KOPT-K1 (cell line): ENCODE measurements around the gene SPON1.
"Not testable (repeated sequence)": the region's sequence is repeated elsewhere in the genome, so short reads cannot be mapped to it uniquely, and the experiment has no call there.

Experiments used
- H3K27ac ChIP-seq: fragments of 200-600 bp; sonication (generic); 2 replicates; pipeline ENCODE4 v1.5.1; 2016; ENCODE audit warnings: antibody characterized with exemption, mild to moderate bottlenecking, low read depth, low read length; ENCODE audit not compliant: poor library complexity, severe bottlenecking
- H3K36me3 ChIP-seq: fragments of 200-600 bp; sonication (generic); 2 replicates; pipeline ENCODE4 v1.5.1; 2017; ENCODE audit warnings: antibody characterized with exemption, mild to moderate bottlenecking, low read length, moderate library complexity; ENCODE audit not compliant: insufficient read depth
- H3K9me3 ChIP-seq: fragments of 200-600 bp; sonication (generic); 2 replicates; pipeline ENCODE4 v1.5.1; 2017; ENCODE audit warnings: antibody characterized with exemption, low read length, mild to moderate bottlenecking; ENCODE audit not compliant: insufficient read depth, poor library complexity, severe bottlenecking

SPON1 gene

GRCh38 chr11:14026961-14027360 is 64.4 kb downstream of the SPON1 start:
- Histone ChIP-seq H3K27ac (no peak overlapping the region), H3K36me3 (no peaks in the 10 kb centered on the region), H3K9me3 (no peaks in the 10 kb centered on the region)

GRCh38 chr11:14027525-14027924 is 65.0 kb downstream of the SPON1 start:
- Histone ChIP-seq H3K9me3 (no peaks in the 10 kb centered on the region), H3K27ac (no peak overlapping the region), H3K36me3 (no peaks in the 10 kb centered on the region)

GRCh38 chr11:14029440-14029839 is 66.9 kb downstream of the SPON1 start:
- Histone ChIP-seq H3K27ac (no peak overlapping the region), H3K9me3 (no peaks in the 10 kb centered on the region)

GRCh38 chr11:14029971-14030920 is 67.7 kb downstream of the SPON1 start:
- no peak overlapping the region for H3K27ac ChIP-seq
- no peaks in the 10 kb centered on the region for H3K9me3 ChIP-seq
- no peaks in the 10 kb centered on the region for H3K36me3 ChIP-seq

More at GRCh38 chr11:14029440-14029839, 66.9 kb downstream of the SPON1 start:
- no peaks in the 10 kb centered on the region for H3K36me3 ChIP-seq

GRCh38 chr11:14035526-14035925 is 73.0 kb downstream of the SPON1 start:
- H3K9me3 ChIP-seq, H3K36me3 ChIP-seq, H3K27ac ChIP-seq: not testable (repeated sequence)

GRCh38 chr11:14036469-14036868 is 73.9 kb downstream of the SPON1 start:
- Histone ChIP-seq H3K36me3 (no peaks in the 10 kb centered on the region), H3K27ac (no peak overlapping the region), H3K9me3 (no peaks in the 10 kb centered on the region)

- Histone ChIP-seq H3K27ac (no peak overlapping the region), H3K9me3 (no peaks in the 10 kb centered on the region), H3K36me3 (no peaks in the 10 kb centered on the region)
Observed at GRCh38 chr11:14041040-14041439, 78.5 kb downstream of the SPON1 start.

- Histone ChIP-seq H3K36me3 (no peaks in the 10 kb centered on the region), H3K27ac (no peak overlapping the region), H3K9me3 (no peaks in the 10 kb centered on the region)
Observed at GRCh38 chr11:14041565-14041964, 79.0 kb downstream of the SPON1 start.

- Histone ChIP-seq H3K9me3 (no peaks in the 10 kb centered on the region), H3K36me3 (no peaks in the 10 kb centered on the region), H3K27ac (no peak overlapping the region)
Observed at GRCh38 chr11:14042686-14043465, 80.4 kb downstream of the SPON1 start.

GRCh38 chr11:14044916-14045315 is 82.4 kb downstream of the SPON1 start:
- Histone ChIP-seq H3K27ac (no peak overlapping the region), H3K36me3 (no peaks in the 10 kb centered on the region), H3K9me3 (no peaks in the 10 kb centered on the region)

- Histone ChIP-seq H3K27ac (no peak overlapping the region), H3K36me3 (no peaks in the 10 kb centered on the region), H3K9me3 (no peaks in the 10 kb centered on the region)
Observed at GRCh38 chr11:14045417-14045816, 82.9 kb downstream of the SPON1 start.

GRCh38 chr11:14052198-14052597 is 89.7 kb downstream of the SPON1 start:
- H3K27ac ChIP-seq: no peak overlapping the region
- H3K36me3 ChIP-seq: no peaks in the 10 kb centered on the region
- no peaks in the 10 kb centered on the region for H3K9me3 ChIP-seq

GRCh38 chr11:14054116-14055107 is 91.9 kb downstream of the SPON1 start:
- no peaks in the 10 kb centered on the region for H3K9me3 ChIP-seq
- no peak overlapping the region for H3K27ac ChIP-seq
- no peaks in the 10 kb centered on the region for H3K36me3 ChIP-seq

GRCh38 chr11:14055936-14056335 is 93.4 kb downstream of the SPON1 start:
- no peaks in the 10 kb centered on the region for H3K9me3 ChIP-seq
- H3K27ac ChIP-seq: no peak overlapping the region
- H3K36me3 ChIP-seq: no peaks in the 10 kb centered on the region
